HepG2 (cell line): ENCODE data around the gene CAPN12. TPM values are rescaled to one million over a fixed set of nuclear protein-coding genes. Genes with fewer than 3 reads are reported as not detected.

Experiments used
- ATF5 ChIP-seq: sonication (generic); formaldehyde crosslinking; IDR thresholded peaks from 2 replicates; pipeline ENCODE4 v1.4.0; 2020; ENCODE audit warnings: mild to moderate bottlenecking, low read depth, missing genetic modification reagents
- DPF2 ChIP-seq: sonication (generic); formaldehyde crosslinking; IDR thresholded peaks from 2 replicates; pipeline ENCODE4 v1.4.0; 2020; ENCODE audit warnings: mild to moderate bottlenecking, low read depth, missing genetic modification reagents, borderline replicate concordance
- ERF ChIP-seq: IDR thresholded peaks from 2 replicates; pipeline ENCODE4 v1.6.1; 2018; ENCODE audit warnings: missing biosample characterization, missing genetic modification reagents
- FOXK2 ChIP-seq: fragments of 450-650 bp; IDR thresholded peaks from 2 replicates; pipeline ENCODE4 v1.6.1; 2016
- GMEB2 ChIP-seq: IDR thresholded peaks from 2 replicates; pipeline ENCODE4 v1.6.1; 2016; ENCODE audit warnings: missing biosample characterization, missing genetic modification reagents, low read depth
- HOXA9 ChIP-seq: sonication (generic); formaldehyde crosslinking; IDR thresholded peaks from 2 replicates; pipeline ENCODE4 v1.8.1; 2022; ENCODE audit warnings: missing genetic modification reagents, mild to moderate bottlenecking, moderate library complexity, borderline replicate concordance
- JDP2 ChIP-seq: sonication (generic); formaldehyde crosslinking; IDR thresholded peaks from 2 replicates; pipeline ENCODE4 v1.8.1; 2022; ENCODE audit warnings: missing genetic modification reagents, borderline replicate concordance
- MATR3 ChIP-seq: sonication (generic); formaldehyde crosslinking; IDR thresholded peaks from 2 replicates; pipeline ENCODE4 v1.4.0; 2020; ENCODE audit warnings: missing genetic modification reagents
- MED8 ChIP-seq: sonication (generic); formaldehyde crosslinking; IDR thresholded peaks from 2 replicates; pipeline ENCODE4 v1.8.1; 2023; ENCODE audit warnings: mild to moderate bottlenecking, missing genetic modification reagents; ENCODE audit not compliant: insufficient replicate concordance
- MLLT10 ChIP-seq: sonication (generic); formaldehyde crosslinking; IDR thresholded peaks from 2 replicates; pipeline ENCODE4 v1.4.0; 2020; ENCODE audit warnings: missing genetic modification reagents
- MTERF4 ChIP-seq: sonication (generic); formaldehyde crosslinking; IDR thresholded peaks from 2 replicates; pipeline ENCODE4 v1.8.0; 2023; ENCODE audit warnings: mild to moderate bottlenecking, missing genetic modification reagents
- NBN ChIP-seq: fragments of 450-650 bp; conservative IDR thresholded peaks from 2 replicates; pipeline ENCODE4 v1.6.1; 2017
- PCBP1 ChIP-seq: fragments of 200-400 bp; formaldehyde crosslinking; IDR thresholded peaks from 2 replicates; pipeline ENCODE4 v1.6.1; 2017; ENCODE audit warnings: mild to moderate bottlenecking, low read depth, low read length, borderline replicate concordance
- POGK ChIP-seq: sonication (generic); formaldehyde crosslinking; conservative IDR thresholded peaks from 2 replicates; pipeline ENCODE4 v1.8.0; 2022; ENCODE audit warnings: mild to moderate bottlenecking, moderate library complexity, missing genetic modification reagents
- POLR2AphosphoS2 ChIP-seq: IDR thresholded peaks from 2 replicates; pipeline ENCODE4 v1.6.1; 2011; ENCODE audit warnings: low read depth, low read length, improper control_type of control experiment
- SALL2 ChIP-seq: sonication (generic); formaldehyde crosslinking; IDR thresholded peaks from 2 replicates; pipeline ENCODE4 v1.8.1; 2023; ENCODE audit warnings: mild to moderate bottlenecking, missing genetic modification reagents, inconsistent platforms
- SCMH1 ChIP-seq: sonication (generic); formaldehyde crosslinking; IDR thresholded peaks from 2 replicates; pipeline ENCODE4 v1.9.0; 2021; ENCODE audit warnings: missing genetic modification reagents, mild to moderate bottlenecking, borderline replicate concordance
- SNAPC5 ChIP-seq: sonication (generic); formaldehyde crosslinking; IDR thresholded peaks from 2 replicates; pipeline ENCODE4 v1.8.1; 2023; ENCODE audit warnings: mild to moderate bottlenecking, missing genetic modification reagents, borderline replicate concordance
- TEAD2 ChIP-seq: sonication (generic); formaldehyde crosslinking; IDR thresholded peaks from 2 replicates; pipeline ENCODE4 v1.9.0; 2021; ENCODE audit warnings: missing genetic modification reagents
- ZC3H13 ChIP-seq: sonication (generic); formaldehyde crosslinking; IDR thresholded peaks from 2 replicates; pipeline ENCODE4 v1.8.1; 2023; ENCODE audit warnings: mild to moderate bottlenecking, missing genetic modification reagents, moderate library complexity
- ZFP1 ChIP-seq: IDR thresholded peaks from 2 replicates; pipeline ENCODE4 v1.6.1; 2016
- ZNF124 ChIP-seq: sonication (generic); formaldehyde crosslinking; IDR thresholded peaks from 2 replicates; pipeline ENCODE4 v1.4.0; 2020; ENCODE audit warnings: missing genetic modification reagents
- ZNF468 ChIP-seq: sonication (generic); formaldehyde crosslinking; IDR thresholded peaks from 2 replicates; pipeline ENCODE4 v1.8.0; 2022; ENCODE audit warnings: mild to moderate bottlenecking, moderate library complexity, missing genetic modification reagents
- ZNF549 ChIP-seq: sonication (generic); formaldehyde crosslinking; IDR thresholded peaks from 2 replicates; pipeline ENCODE4 v1.5.0; 2020; ENCODE audit warnings: missing genetic modification reagents
- ZNF577 ChIP-seq: sonication (generic); formaldehyde crosslinking; IDR thresholded peaks from 2 replicates; pipeline ENCODE4 v1.4.0; 2020; ENCODE audit warnings: mild to moderate bottlenecking, low read depth, missing genetic modification reagents, borderline replicate concordance
- polyA plus RNA-seq, 8 experiments: library from polyadenylated mRNA; depleted of rRNA in 3 of 8; stranded (reverse) in 7 of 8; unstranded in 1 of 8; fragments of >200 nt; fragmentation: Illumina TruSeq in 4 of 8; extraction: Trizol in 4 of 8; gene quantifications; 2 replicates each; pipeline versions ENCODE4 v1.2.1 to v1.2.3, GENCODE V29; 2011 to 2016; ENCODE audit warnings: low read depth in 4 of 8, missing spikeins in 1 of 8, mixed read lengths in 1 of 8; ENCODE audit not compliant: insufficient read depth in 1 of 8
- total RNA-seq, 5 experiments: library from RNA; depleted of rRNA; stranded (reverse); fragments of >200 nt; fragmentation: Illumina TruSeq; extraction: Trizol; gene quantifications; 2 replicates each; pipeline ENCODE4 v1.2.3, GENCODE V29; 2016; ENCODE audit warnings: low read depth in 1 of 5

Gene CAPN12
- total and polyA plus RNA-seq, 2 of the 13 experiments (the other 11 are each of a cell fraction or from before 2014, with no cell fraction given), result 1.6 to 13.6 TPM

- no peak for TF ChIP-seq MLLT10
- 0 out of 2 replicates have a peak, but pooled peaks have one; percentile 59 for TF ChIP-seq POGK (CRISPR knock-in tag)
- no peak for TF ChIP-seq ZFP1 (CRISPR knock-in tag)
- TF ChIP-seq FOXK2, result no peak
- no peak for TF ChIP-seq HOXA9
- TF ChIP-seq NBN, result no peak
- no peak for TF ChIP-seq ZNF124 (CRISPR knock-in tag)
- TF ChIP-seq SALL2 (CRISPR knock-in tag), result no peak
- no peak for TF ChIP-seq GMEB2 (CRISPR knock-in tag)
- TF ChIP-seq PCBP1, result 0 out of 2 replicates have a peak, but pooled peaks have one; percentile 23
- TF ChIP-seq ZNF577 (CRISPR knock-in tag), result no peak
- TF ChIP-seq ATF5 (CRISPR knock-in tag), result 0 out of 2 replicates have a peak, but pooled peaks have one; percentile 25
- no peak for TF ChIP-seq ZNF549 (CRISPR knock-in tag)
- TF ChIP-seq TEAD2 (CRISPR knock-in tag), result no peak
- peak; percentile 47; the same call in 1 of the 2 replicates for TF ChIP-seq DPF2 (CRISPR knock-in tag)
- no peak for TF ChIP-seq ZNF468 (CRISPR knock-in tag)
- no peak for TF ChIP-seq MATR3 (CRISPR knock-in tag)
- TF ChIP-seq MTERF4, result no peak
- no peak for TF ChIP-seq MED8 (CRISPR knock-in tag)
- peak; percentile 35; the same call in 1 of the 2 replicates for TF ChIP-seq ZC3H13
- no peak for TF ChIP-seq JDP2 (CRISPR knock-in tag)
- TF ChIP-seq ERF (CRISPR knock-in tag), result peak; percentile 73; the same call in 1 of the 2 replicates
- TF ChIP-seq SCMH1 (CRISPR knock-in tag), result no peak
- TF ChIP-seq POLR2AphosphoS2, result no peak
- TF ChIP-seq SNAPC5, result no peak
Measured at GRCh38 chr19:38721979-38722773, 22.1 kb downstream of the CAPN12 start (continued).
